ENCODE data around the gene TAF1C. TPM values are rescaled to one million over a fixed set of nuclear protein-coding genes. Genes with fewer than 3 reads are reported as not detected.

Gene TAF1C
- total RNA-seq, 2 donors from 2014 or later, result 92.0 to 99.8 TPM

GRCh38 chr16:84224554-84224953 is 37.7 kb upstream of the TAF1C start:
- Mint-ChIP-seq H3K4me3 (no peak overlapping the region), H3K4me1 (peaks cover 2% of the 10 kb centered on the region), H3K27ac (no peak overlapping the region), H3K27me3 (ENCODE audit: insufficient read depth) (no peaks in the 10 kb centered on the region), H3K36me3 (ENCODE audit: low read depth) (no peaks in the 10 kb centered on the region), H3K9me3 (no peaks in the 10 kb centered on the region)
- DNase-seq, result no peak
- no peak overlapping the region for H3K9ac ChIP-seq (ENCODE audit: extremely low read depth, low read length, poor library complexity, severe bottlenecking)
- H3K36me3 ChIP-seq (ENCODE audit: control insufficient read depth, insufficient read depth, low read length), result no peaks in the 10 kb centered on the region
- no peaks in the 10 kb centered on the region for H3K27me3 ChIP-seq (ENCODE audit: control insufficient read depth, insufficient read depth, low read length, poor library complexity, severe bottlenecking)
- H3K27ac ChIP-seq (ENCODE audit: low read depth, low read length), result no peak overlapping the region
- WGBS, 2 experiments (ENCODE audit: insufficient coverage in 1 of 2, insufficient read length in 1 of 2), result 94 to 98% methylated on average over 3 of the region's 3 CpGs
- H3K9me3 ChIP-seq (ENCODE audit: control insufficient read depth, low read length), result no peaks in the 10 kb centered on the region
- TF ChIP-seq CTCF (conservative IDR thresholded peaks at IDR 0.05), result no peak
- H3K4me1 ChIP-seq (ENCODE audit: control insufficient read depth, insufficient read depth, low read length), result no peaks in the 10 kb centered on the region
- no peak overlapping the region for H3K4me3 ChIP-seq (ENCODE audit: low read length)

GRCh38 chr16:84223456-84223855 is 36.6 kb upstream of the TAF1C start:
- Histone ChIP-seq H3K9ac (ENCODE audit: extremely low read depth, low read length, poor library complexity, severe bottlenecking) (no peak overlapping the region), H3K36me3 (ENCODE audit: control insufficient read depth, insufficient read depth, low read length) (no peaks in the 10 kb centered on the region), H3K27ac (ENCODE audit: low read depth, low read length) (no peak overlapping the region), H3K4me1 (ENCODE audit: control insufficient read depth, insufficient read depth, low read length) (no peaks in the 10 kb centered on the region), H3K27me3 (ENCODE audit: control insufficient read depth, insufficient read depth, low read length, poor library complexity, severe bottlenecking) (no peaks in the 10 kb centered on the region), H3K9me3 (ENCODE audit: control insufficient read depth, low read length) (no peaks in the 10 kb centered on the region), H3K4me3 (ENCODE audit: low read length) (no peak overlapping the region)
- DNase-seq, result no peak
- H3K27me3 Mint-ChIP-seq (ENCODE audit: insufficient read depth), result no peaks in the 10 kb centered on the region
- no peaks in the 10 kb centered on the region for H3K9me3 Mint-ChIP-seq
- no peaks in the 10 kb centered on the region for H3K36me3 Mint-ChIP-seq (ENCODE audit: low read depth)
- no peak for TF ChIP-seq CTCF (conservative IDR thresholded peaks at IDR 0.05)
- H3K4me1 Mint-ChIP-seq, result peaks cover 10% of the 10 kb centered on the region
- H3K27ac Mint-ChIP-seq, result no peak overlapping the region
- 84 to 87% methylated on average over 3 to 4 of the region's 4 CpGs for WGBS, 2 experiments (ENCODE audit: insufficient coverage in 1 of 2, insufficient read length in 1 of 2)
- no peak overlapping the region for H3K4me3 Mint-ChIP-seq

- Histone ChIP-seq H3K4me3 (ENCODE audit: low read length) (no peak overlapping the region), H3K9ac (ENCODE audit: extremely low read depth, low read length, poor library complexity, severe bottlenecking) (no peak overlapping the region), H3K9me3 (ENCODE audit: control insufficient read depth, low read length) (no peaks in the 10 kb centered on the region), H3K4me1 (ENCODE audit: control insufficient read depth, insufficient read depth, low read length) (no peaks in the 10 kb centered on the region), H3K27me3 (ENCODE audit: control insufficient read depth, insufficient read depth, low read length, poor library complexity, severe bottlenecking) (no peaks in the 10 kb centered on the region), H3K27ac (ENCODE audit: low read depth, low read length) (no peak overlapping the region), H3K36me3 (ENCODE audit: control insufficient read depth, insufficient read depth, low read length) (no peaks in the 10 kb centered on the region)
- H3K9me3 Mint-ChIP-seq, result no peaks in the 10 kb centered on the region
- H3K27me3 Mint-ChIP-seq (ENCODE audit: insufficient read depth), result no peaks in the 10 kb centered on the region
- no peak overlapping the region for H3K27ac Mint-ChIP-seq
- no peak overlapping the region for H3K4me3 Mint-ChIP-seq
- no peak for TF ChIP-seq CTCF (conservative IDR thresholded peaks at IDR 0.05)
- H3K36me3 Mint-ChIP-seq (ENCODE audit: low read depth), result no peaks in the 10 kb centered on the region
- WGBS, 2 experiments (ENCODE audit: insufficient coverage in 1 of 2, insufficient read length in 1 of 2), result 81 to 100% methylated on average over 1 of the region's 1 CpG
- no peak for DNase-seq
- peaks cover 16% of the 10 kb centered on the region for H3K4me1 Mint-ChIP-seq
Observed at GRCh38 chr16:84220851-84221250, 34.0 kb upstream of the TAF1C start.
